Measurements from ENCODE around the gene NPL.

- TF ChIP-seq, protein P1, sequence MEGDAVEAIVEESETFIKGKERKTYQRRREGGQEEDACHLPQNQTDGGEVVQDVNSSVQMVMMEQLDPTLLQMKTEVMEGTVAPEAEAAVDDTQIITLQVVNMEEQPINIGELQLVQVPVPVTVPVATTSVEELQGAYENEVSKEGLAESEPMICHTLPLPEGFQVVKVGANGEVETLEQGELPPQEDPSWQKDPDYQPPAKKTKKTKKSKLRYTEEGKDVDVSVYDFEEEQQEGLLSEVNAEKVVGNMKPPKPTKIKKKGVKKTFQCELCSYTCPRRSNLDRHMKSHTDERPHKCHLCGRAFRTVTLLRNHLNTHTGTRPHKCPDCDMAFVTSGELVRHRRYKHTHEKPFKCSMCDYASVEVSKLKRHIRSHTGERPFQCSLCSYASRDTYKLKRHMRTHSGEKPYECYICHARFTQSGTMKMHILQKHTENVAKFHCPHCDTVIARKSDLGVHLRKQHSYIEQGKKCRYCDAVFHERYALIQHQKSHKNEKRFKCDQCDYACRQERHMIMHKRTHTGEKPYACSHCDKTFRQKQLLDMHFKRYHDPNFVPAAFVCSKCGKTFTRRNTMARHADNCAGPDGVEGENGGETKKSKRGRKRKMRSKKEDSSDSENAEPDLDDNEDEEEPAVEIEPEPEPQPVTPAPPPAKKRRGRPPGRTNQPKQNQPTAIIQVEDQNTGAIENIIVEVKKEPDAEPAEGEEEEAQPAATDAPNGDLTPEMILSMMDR (IDR thresholded peaks at IDR 0.05): peak in 1 of 3 experiments; percentile 13
- TF ChIP-seq POLR2A (IDR thresholded peaks at IDR 0.05; ENCODE audit: low read depth): peak; percentile 56
- no peak for TF ChIP-seq EP300 (IDR thresholded peaks at IDR 0.05)
- peak; percentile 80 to 91 for TF ChIP-seq POLR2AphosphoS5 (IDR thresholded peaks at IDR 0.05)
Measured at GRCh38 chr1:182789138-182790076, at the start of gene NPL.
